Activated naive CD4-positive, alpha-beta T cell treated with anti-CD3 and anti-CD28 coated beads, Interleukin-2, amount 10 ng/mL, durations not matched to agents 7 days and 5 days (primary cell): ENCODE measurements around the gene DCXR.

Experiments
- CTCF ChIA-PET: fragments of 350-600 bp; sonication (Branson Sonifier 250); formaldehyde crosslinking; loops from one replicate; lab custom pipeline; 2021; ENCODE audit warnings: antibody characterized with exemption; lab: Charles Lee
- DNase-seq: peaks from one replicate; pipeline ENCODE4 v3.0.0-alpha.2; 2020
- H3K27ac Mint-ChIP-seq: one replicate; pipeline ENCODE4 v1.8.0; 2021; ENCODE audit warnings: mild to moderate bottlenecking, moderate library complexity, mixed read lengths
- H3K27me3 Mint-ChIP-seq: one replicate; pipeline ENCODE4 v1.8.0; 2021; ENCODE audit warnings: mild to moderate bottlenecking, mixed read lengths
- H3K36me3 Mint-ChIP-seq: one replicate; pipeline ENCODE4 v1.8.0; 2021; ENCODE audit warnings: mixed read lengths
- H3K4me1 Mint-ChIP-seq: one replicate; pipeline ENCODE4 v1.8.0; 2021; ENCODE audit warnings: mixed read lengths
- H3K4me3 Mint-ChIP-seq: one replicate; pipeline ENCODE4 v1.8.0; 2021; ENCODE audit warnings: mild to moderate bottlenecking, moderate library complexity, mixed read lengths
- H3K9me3 Mint-ChIP-seq: one replicate; pipeline ENCODE4 v1.8.0; 2021; ENCODE audit warnings: mixed read lengths

DCXR gene

DNA sequence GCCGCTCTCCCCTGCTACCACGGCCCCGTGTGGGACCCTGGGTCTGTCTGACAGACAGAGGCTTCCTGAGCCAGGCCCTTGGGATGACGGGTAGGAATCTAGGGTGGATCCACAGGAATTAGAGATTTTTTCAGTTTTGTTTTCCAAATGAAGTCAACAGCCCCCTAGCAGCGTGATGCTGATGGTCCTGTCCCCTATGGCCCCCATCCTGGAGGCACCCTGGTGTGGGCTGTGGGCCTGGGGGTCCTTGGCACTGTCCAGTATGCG lies 30.3 kb downstream of the DCXR start:
- H3K27ac Mint-ChIP-seq, result no peak overlapping the region
- no peaks in the 10 kb centered on the region for H3K36me3 Mint-ChIP-seq
- no peaks in the 10 kb centered on the region for H3K9me3 Mint-ChIP-seq
- H3K4me1 Mint-ChIP-seq, result no peaks in the 10 kb centered on the region
- H3K4me3 Mint-ChIP-seq, result no peak overlapping the region
- DNase-seq, result no peak
- CTCF ChIA-PET, result no interaction called here
- H3K27me3 Mint-ChIP-seq, result no peaks in the 10 kb centered on the region

DNA sequence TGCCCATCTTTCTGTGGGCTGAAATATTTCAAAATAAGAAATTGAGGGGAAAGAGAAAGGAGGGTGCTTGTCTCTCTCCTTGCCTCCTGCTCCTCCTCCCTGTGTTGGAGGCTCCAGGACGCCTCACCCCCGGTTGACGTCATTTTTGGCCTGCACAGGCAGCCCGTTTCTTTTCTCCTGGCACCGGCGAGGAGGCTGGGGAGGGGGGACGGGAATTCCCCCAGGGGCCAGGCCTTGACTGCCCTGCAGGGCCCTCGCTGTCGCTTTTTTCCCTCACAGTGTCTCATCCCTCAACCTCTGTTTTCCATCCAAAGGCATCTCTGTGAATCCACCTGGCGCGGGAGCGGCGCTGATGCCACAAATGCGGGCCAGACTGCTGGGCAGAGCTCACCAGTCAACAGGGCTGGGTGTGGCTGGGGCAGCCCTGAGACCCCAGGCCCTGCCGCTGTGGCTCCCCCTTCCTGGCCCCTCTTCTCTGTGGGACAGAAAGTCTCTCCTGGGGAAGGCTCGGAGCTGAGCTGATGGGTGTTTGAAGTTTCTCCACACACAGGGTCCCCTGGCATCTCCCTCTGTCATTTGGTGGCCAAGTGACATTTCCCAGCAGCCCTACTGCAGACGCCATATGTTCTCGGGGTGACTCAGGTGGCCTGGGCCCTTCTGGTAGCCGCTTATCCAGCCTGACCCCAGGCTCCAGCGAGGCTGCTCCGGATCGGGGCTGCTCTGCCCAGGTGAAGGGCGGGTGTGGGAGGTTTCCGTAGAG lies 30.8 kb downstream of the DCXR start:
- Mint-ChIP-seq H3K4me1 (no peaks in the 10 kb centered on the region), H3K4me3 (no peak overlapping the region), H3K27ac (no peak overlapping the region), H3K27me3 (no peaks in the 10 kb centered on the region), H3K36me3 (no peaks in the 10 kb centered on the region), H3K9me3 (no peaks in the 10 kb centered on the region)
- DNase-seq, result no peak
- CTCF ChIA-PET, result no interaction called here

DNA sequence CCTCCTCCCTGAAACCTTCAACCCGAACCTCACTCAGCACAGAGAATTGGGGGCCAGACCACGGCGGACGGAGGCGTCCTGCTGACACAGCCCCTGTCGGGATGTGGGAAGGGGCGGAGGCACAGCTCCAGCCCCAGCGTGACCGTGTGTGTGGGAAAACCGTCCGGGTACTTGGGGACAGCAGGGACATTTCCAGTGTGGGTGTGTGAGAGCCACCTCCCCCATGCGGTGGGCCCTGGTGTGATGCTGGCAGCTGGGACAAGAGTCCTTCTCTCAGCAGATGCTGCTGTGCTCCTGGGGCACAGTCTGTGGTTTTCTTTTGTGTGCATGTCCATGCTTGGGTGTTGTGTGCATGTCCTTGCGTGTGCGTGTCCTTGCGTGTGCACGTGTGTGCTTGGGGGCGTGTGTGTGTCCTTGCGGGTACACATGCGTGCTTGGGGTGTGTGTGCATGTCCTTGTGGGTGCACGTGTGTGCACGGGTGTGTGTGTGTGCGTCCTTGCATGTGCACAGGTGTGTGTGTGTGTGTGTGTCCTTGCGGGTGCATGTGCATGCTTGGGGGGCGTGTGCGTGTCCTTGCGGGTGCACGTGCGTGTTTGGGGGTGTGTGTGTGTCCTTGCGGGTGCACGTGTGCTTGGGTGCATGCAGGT lies 31.7 kb downstream of the DCXR start:
- no peak overlapping the region for H3K27ac Mint-ChIP-seq
- no peaks in the 10 kb centered on the region for H3K27me3 Mint-ChIP-seq
- no peak overlapping the region for H3K4me3 Mint-ChIP-seq
- H3K9me3 Mint-ChIP-seq, result no peaks in the 10 kb centered on the region
- H3K36me3 Mint-ChIP-seq, result no peaks in the 10 kb centered on the region
- CTCF ChIA-PET, result no interaction called here
- no peak for DNase-seq
- no peaks in the 10 kb centered on the region for H3K4me1 Mint-ChIP-seq

DNA sequence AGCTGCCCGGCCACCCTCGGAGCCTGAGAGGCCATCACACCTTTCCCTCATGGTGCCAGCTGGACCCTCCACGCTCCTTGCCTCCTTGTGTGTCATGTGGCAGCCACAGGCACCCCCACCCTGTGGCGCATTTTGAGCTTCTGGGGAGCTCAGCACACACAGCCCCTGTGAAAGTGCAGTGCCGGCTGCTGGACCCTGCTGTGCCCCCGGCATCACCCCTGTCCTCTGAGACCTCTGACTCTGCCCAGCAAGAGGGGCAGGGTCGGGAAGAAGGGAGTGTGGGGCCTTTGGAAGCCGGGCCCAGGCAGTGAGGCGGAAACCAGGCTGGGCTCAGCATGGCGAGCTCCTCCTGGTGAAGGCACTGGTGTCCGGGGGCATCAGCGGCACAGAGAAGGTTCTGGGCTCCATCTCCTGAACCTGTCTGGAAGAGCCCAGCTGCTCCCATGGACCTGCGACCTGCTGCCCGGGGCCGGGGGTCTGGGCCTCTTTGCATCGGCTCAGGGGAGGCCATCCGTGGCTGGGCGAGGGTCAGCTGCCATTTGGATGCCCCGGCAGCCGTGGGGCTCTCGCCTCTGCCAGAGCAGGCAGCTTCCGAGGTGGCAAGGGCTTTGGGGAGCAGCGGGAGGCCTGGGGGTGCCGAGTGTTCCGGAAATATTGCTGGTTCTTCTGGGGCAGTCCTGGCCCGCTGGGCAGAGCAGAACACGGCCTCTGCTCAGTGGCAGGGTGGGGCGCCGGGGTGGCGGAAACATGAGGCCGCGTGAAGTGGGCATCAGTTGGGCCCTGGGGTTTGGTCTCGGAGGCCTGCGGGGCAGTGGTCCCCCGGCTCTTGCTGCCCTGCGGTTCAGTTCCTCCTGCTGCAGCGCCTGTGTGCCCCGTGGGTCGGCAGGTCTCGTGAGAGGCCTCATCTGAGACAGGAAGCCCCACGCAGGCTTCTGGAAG lies 32.7 kb downstream of the DCXR start:
- no peak overlapping the region for H3K27ac Mint-ChIP-seq
- CTCF ChIA-PET, result no interaction called here
- H3K27me3 Mint-ChIP-seq, result no peaks in the 10 kb centered on the region
- H3K4me1 Mint-ChIP-seq, result no peaks in the 10 kb centered on the region
- H3K9me3 Mint-ChIP-seq, result no peaks in the 10 kb centered on the region
- DNase-seq, result no peak
- H3K36me3 Mint-ChIP-seq, result no peaks in the 10 kb centered on the region
- H3K4me3 Mint-ChIP-seq, result no peak overlapping the region

DNA sequence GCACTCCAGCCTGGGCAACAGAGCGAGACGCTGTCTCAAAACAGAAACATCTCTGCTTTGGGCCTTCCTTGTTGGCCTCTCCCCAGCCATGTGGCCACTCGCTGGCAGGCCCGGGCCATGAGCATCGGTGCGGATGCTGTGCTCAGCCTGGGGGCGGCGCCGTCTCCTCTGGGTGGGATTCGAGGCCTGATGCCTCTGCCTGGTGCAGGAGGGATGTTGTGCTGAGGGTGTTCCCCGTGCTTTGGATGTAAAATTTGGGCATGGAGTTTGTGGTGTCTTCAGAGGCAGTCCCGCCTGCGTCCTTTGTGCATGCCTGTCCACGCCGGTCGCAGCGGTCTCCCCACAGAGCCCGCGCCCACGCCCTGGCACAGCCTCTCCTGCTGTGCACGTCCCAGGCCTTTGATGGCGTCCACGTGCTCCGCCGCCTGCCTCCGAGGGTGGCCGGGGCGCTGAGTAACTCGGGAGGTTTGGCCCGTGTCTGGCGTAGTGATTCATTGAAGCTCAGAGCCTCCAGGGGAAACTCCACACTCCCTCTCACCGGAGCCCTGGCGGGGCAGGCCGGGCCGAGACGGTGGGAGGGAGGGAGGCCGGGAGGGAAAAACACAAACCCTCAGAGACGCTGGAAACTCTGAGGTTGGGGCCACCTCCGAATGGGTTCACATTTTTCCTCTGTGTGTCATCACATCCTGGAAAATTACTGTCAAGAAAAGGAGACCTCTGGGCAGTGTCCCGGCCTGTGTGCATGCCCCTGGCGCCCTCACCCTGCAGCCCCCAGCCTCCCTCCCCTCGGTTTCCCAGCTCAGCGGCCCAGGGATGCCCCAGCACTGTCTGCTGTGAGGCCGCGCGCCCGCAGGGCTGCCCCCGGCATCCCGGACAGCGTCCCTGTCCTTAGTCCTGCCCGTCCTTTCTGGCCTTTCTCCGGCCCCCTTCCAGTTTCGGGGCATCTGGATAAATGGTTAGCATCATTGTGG lies 33.8 kb downstream of the DCXR start:
- H3K27me3 Mint-ChIP-seq, result no peaks in the 10 kb centered on the region
- H3K4me3 Mint-ChIP-seq, result no peak overlapping the region
- CTCF ChIA-PET, result no interaction called here
- H3K9me3 Mint-ChIP-seq, result no peaks in the 10 kb centered on the region
- H3K36me3 Mint-ChIP-seq, result no peaks in the 10 kb centered on the region
- no peak overlapping the region for H3K27ac Mint-ChIP-seq
- no peaks in the 10 kb centered on the region for H3K4me1 Mint-ChIP-seq
- DNase-seq, result no peak

DNA sequence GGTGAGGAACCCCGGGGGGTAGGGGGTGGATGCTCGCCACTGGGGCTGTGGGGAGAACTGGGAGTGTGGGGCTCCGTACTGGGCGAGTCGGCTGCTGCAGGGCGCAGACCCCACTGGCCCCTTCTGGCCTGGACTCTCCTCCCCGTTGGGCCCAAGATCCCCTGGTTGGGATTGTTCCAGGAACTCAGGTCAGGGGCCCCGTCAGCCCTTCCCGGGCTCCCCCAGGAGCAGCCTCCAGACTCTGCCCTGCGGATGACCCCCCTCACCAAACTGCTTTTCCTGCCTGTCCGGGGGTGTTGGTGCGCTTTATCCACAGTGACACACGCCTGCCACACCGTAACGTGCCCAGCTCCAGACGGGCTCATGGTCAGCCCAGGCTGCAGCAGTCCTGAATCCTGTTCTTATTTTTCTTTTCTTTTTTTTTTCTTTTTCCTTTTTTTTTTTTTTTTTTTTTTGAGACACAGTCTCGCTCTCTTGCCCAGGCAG lies 35.9 kb downstream of the DCXR start:
- H3K4me1 Mint-ChIP-seq, result no peaks in the 10 kb centered on the region
- H3K9me3 Mint-ChIP-seq, result no peaks in the 10 kb centered on the region
- no peaks in the 10 kb centered on the region for H3K27me3 Mint-ChIP-seq
- no peak overlapping the region for H3K27ac Mint-ChIP-seq
- CTCF ChIA-PET, result no interaction called here
- no peak for DNase-seq
- H3K36me3 Mint-ChIP-seq, result no peaks in the 10 kb centered on the region
- H3K4me3 Mint-ChIP-seq, result no peak overlapping the region

DNA sequence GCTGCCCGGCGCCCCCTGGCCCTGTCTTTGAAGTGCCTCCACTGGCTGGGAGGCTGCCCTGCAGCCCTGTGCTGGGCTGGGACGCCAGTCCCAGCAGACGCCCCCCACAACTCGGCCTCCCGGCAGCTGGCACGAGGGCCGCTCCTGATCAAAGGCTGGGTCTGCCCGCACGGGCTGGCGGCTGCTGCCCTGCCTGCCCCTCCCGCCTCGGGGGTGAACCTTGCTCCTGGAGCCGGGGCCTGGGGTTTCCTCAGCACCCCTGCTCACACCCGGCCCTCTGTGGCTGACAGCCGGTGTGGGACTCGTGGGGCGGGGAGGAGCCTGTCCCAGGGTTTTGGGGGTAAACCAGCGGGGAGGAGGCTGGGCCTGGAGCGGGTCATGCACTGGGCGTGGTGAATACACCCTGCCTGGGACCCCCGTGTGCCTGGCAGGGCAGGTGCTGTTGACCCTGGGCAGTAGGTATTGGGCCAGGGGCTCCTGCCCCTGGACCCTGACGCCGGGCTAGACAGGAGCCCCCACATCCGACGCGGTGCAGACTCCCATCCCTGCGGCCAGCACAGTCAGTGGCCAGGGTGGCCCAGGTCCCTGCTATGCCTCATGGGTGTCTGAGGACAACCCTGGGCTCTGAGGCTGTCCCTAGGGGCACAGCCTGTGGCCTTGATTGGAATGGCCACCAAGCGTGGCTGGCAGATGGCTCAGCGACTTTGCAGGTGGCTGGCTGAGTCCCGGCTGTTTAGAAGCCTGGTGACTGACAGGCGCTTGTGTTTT lies 36.5 kb downstream of the DCXR start:
- Mint-ChIP-seq H3K27ac (no peak overlapping the region), H3K36me3 (no peaks in the 10 kb centered on the region)

DNA sequence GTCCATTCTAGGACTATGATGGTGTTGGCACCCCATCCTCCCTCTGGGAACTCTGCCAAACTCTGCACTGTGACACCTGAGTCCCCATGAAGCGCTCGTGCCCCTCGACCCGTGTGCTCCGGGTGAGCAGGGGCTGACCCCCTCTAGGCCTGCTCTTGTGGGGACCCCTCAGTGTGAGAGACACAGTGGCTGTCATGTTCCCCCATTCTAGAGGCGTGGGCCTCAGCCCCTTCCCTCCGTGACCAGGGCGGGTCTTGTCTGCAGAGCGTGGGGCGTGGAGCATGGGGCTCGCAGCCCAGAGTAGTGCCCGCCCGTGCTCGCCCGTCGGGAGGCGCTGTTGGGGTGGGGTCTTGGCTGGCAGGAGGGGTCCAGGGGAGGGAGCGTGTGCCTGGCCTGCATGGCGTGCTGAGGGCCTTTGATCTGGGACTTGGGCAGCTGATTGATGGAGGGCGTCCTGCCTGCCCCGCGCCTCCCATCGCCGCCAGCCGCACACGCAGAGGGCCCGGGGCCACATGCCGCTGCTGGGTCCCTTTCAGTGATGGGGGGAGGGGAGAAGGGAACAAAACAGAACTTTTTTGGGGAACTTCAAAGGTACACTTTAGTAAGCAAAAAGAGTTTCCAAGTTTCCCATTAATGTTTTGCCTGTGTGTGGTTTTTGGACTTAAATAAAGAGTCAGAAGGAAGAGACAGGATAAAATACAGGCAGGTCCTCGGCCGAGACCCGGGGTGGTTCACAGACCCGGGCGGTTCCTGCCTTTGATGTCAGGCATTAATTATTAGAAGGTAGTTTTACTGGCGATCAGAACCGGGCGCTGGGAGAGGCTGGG lies 37.3 kb downstream of the DCXR start:
- H3K36me3 Mint-ChIP-seq, result no peaks in the 10 kb centered on the region
- no peak for DNase-seq
- no peak overlapping the region for H3K27ac Mint-ChIP-seq
- H3K9me3 Mint-ChIP-seq, result no peaks in the 10 kb centered on the region
- H3K4me1 Mint-ChIP-seq, result no peaks in the 10 kb centered on the region
- H3K27me3 Mint-ChIP-seq, result no peaks in the 10 kb centered on the region
- CTCF ChIA-PET, result no interaction called here
- H3K4me3 Mint-ChIP-seq, result no peak overlapping the region

More for the DNA sequence above, 36.5 kb downstream of the DCXR start:
- CTCF ChIA-PET, result no interaction called here
- no peak for DNase-seq
- Mint-ChIP-seq H3K4me3 (no peak overlapping the region), H3K4me1 (no peaks in the 10 kb centered on the region), H3K9me3 (no peaks in the 10 kb centered on the region), H3K27me3 (no peaks in the 10 kb centered on the region)

DNA sequence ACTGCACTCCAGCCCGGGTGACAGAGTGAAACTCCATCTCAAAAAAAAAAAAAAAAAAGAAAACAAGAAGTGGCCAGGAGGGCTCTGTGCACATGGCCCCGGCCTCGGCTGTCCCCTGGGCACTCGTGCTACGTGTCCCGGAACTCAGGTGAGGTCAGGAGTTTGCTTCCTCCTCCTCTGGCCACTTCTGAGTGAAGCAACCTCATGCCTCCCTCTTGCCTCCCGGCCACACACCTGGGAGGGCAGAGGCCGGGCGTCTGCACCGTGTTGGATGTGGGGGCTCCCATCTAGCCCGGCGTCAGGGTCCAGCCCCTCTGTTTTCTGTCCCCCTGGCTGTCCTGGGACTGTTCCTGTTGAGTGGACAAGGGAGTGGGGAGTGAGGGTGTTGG lies 37.9 kb downstream of the DCXR start:
- H3K27ac Mint-ChIP-seq, result no peak overlapping the region
- no peaks in the 10 kb centered on the region for H3K36me3 Mint-ChIP-seq
- H3K4me3 Mint-ChIP-seq, result no peak overlapping the region
- H3K27me3 Mint-ChIP-seq, result no peaks in the 10 kb centered on the region
- DNase-seq, result no peak
- CTCF ChIA-PET, result no interaction called here
- H3K4me1 Mint-ChIP-seq, result no peaks in the 10 kb centered on the region
- no peaks in the 10 kb centered on the region for H3K9me3 Mint-ChIP-seq

DNA sequence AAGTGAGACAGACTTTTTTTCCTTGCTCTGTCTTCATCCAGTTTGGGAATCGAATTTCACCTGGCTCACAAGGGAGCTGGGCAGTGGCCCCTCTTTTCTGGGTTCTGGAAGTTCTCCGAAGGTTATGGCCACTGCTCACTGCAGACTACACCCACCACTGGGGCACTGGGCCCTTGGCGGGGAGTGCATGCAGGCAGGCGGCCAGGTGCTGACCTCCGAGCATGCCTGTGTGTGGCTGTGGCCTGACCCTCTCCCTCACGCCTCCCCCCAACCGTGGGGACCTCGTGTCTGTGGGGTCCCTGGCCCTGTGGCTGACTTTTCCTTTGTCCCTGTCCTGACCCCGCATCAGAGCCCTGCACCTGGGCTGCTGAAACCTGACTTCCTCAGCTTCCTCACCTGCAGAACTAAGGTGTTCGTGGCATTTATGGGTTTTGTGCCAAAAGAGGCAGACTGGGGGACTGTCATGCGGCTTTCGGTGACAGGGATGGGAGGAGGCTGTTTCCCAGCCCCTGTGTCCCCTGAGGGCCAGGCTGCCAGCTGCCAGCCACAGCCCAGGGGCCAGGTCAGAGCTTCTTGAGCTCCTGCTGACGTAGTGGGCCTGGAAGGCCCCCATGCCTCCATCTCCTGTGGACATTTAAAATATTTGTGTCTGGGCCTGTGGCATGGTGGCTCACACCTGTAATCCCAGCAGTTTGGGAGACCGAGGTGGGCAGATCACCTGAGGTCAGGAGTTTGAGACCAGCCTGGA lies 38.6 kb downstream of the DCXR start:
- DNase-seq, result no peak
- no peaks in the 10 kb centered on the region for H3K36me3 Mint-ChIP-seq
- no peak overlapping the region for H3K4me3 Mint-ChIP-seq
- no peaks in the 10 kb centered on the region for H3K4me1 Mint-ChIP-seq
- H3K9me3 Mint-ChIP-seq, result no peaks in the 10 kb centered on the region
- no peak overlapping the region for H3K27ac Mint-ChIP-seq
- CTCF ChIA-PET, result no interaction called here
- H3K27me3 Mint-ChIP-seq, result no peaks in the 10 kb centered on the region

DNA sequence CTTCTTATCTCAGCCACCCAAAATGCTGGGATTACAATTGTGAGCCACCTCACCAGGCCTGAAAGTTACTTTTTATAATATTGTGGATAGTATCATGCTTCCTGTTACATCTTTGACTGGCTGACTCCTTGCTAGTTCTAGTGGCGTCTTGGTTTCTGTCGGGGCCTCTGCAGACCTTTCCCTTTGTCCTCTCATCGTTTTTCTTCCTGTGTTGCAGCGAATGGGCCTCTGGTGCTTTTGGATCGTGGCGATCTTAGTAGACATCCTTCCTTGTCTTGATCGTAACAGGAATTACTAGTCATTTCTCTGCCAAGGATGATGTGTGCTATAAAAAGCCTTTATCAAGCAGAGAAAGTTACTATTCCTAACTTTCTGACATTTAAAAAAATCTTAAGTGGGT lies 39.3 kb downstream of the DCXR start:
- H3K9me3 Mint-ChIP-seq, result no peaks in the 10 kb centered on the region
- no peaks in the 10 kb centered on the region for H3K4me1 Mint-ChIP-seq
- H3K27ac Mint-ChIP-seq, result no peak overlapping the region
- DNase-seq, result no peak
- H3K27me3 Mint-ChIP-seq, result no peaks in the 10 kb centered on the region
- H3K36me3 Mint-ChIP-seq, result no peaks in the 10 kb centered on the region
- no peak overlapping the region for H3K4me3 Mint-ChIP-seq
- CTCF ChIA-PET, result interaction anchor here (1.0 kb wide), 1 partner anchor 21 kb away, joined by 3 read pairs; no protein-coding TSS in a partner anchor
